K562 (cell line): ENCODE data around the gene KAZN. TPM values are rescaled to one million over a fixed set of nuclear protein-coding genes. Genes with fewer than 3 reads are reported as not detected.

Experiments used
- ATAC-seq: fragments of 200-7000 bp; cut with Tn5 transposase; 3 replicates; pipeline ENCODE4 v1.9.1; 2020; ENCODE audit warnings: moderate library complexity
- BruUV-seq: library from RNA; stranded (reverse); fragments of 400-500 nt; replicated peaks from 2 replicates; lab custom pipeline; 2021; lab: Mats Ljungman, UMichigan
- CTCF ChIA-PET: fragments of 300-600 bp; formaldehyde crosslinking; extraction: SDS; loops from one replicate; lab custom pipeline; 2021; ENCODE audit warnings: low intra/inter-chr PET ratio; lab: Yijun Ruan, JAX
- POLR2A ChIA-PET: fragments of 300-600, 350-650 bp; sonication (Branson Sonifier 250); formaldehyde crosslinking; extraction: SDS; loops from one replicate; lab custom pipeline; 2021; ENCODE audit warnings: antibody characterized with exemption, inconsistent platforms; lab: Yijun Ruan, JAX
- DNase-seq, 4 experiments: peaks; one replicate each; pipeline versions ENCODE4 v3.0.0 to v3.0.0-alpha.2; 2011 to 2018; ENCODE audit warnings: low spot score in 3 of 4, mixed read lengths in 3 of 4; ENCODE audit errors: extremely low read depth in 1 of 4
- FAIRE-seq: peaks from 2 replicates; lab custom pipeline; 2011; peaks lifted over from hg19 to GRCh38; lab: Jason Lieb, UNC
- H2AFZ ChIP-seq: 2 replicates; pipeline ENCODE4 v1.6.0; 2011; ENCODE audit warnings: low read depth, low read length, control low read depth, inconsistent platforms
- H3K27ac ChIP-seq: fragments of 200-600 bp; 3 replicates; pipeline ENCODE4 v1.8.0; 2011; ENCODE audit warnings: low read depth, mild to moderate bottlenecking, control low read depth, inconsistent platforms, low read length, moderate library complexity, mixed read lengths; ENCODE audit errors: extremely low read depth
- H3K27me3 ChIP-seq, 2 experiments: fragments of 300-600 bp in 1 of 2; 2 replicates in 1 of 2; 3 replicates in 1 of 2; pipeline versions ENCODE4 v1.6.0 to v1.8.0; 2011; ENCODE audit warnings: inconsistent platforms in 2 of 2, low read length in 2 of 2, mild to moderate bottlenecking in 1 of 2, mixed read lengths in 1 of 2, moderate library complexity in 1 of 2; ENCODE audit not compliant: control insufficient read depth in 2 of 2, insufficient read depth in 2 of 2
- H3K36me3 ChIP-seq: fragments of 300-600 bp; 3 replicates; pipeline ENCODE4 v1.8.0; 2011; ENCODE audit warnings: mild to moderate bottlenecking, low read length, inconsistent platforms; ENCODE audit not compliant: control insufficient read depth, insufficient read depth
- H3K4me1 ChIP-seq, 2 experiments: fragments of 200-600 bp in 1 of 2; replicated peaks in 1 of 2; 2 replicates in 1 of 2; 3 replicates in 1 of 2; pipeline versions ENCODE4 v1.5.1 to v1.8.0; 2011; ENCODE audit warnings: inconsistent platforms in 2 of 2, low read length in 2 of 2, mild to moderate bottlenecking in 1 of 2, mixed read lengths in 1 of 2, moderate library complexity in 1 of 2; ENCODE audit not compliant: control insufficient read depth in 2 of 2, insufficient read depth in 2 of 2
- H3K4me2 ChIP-seq: 2 replicates; pipeline ENCODE4 v1.6.1; 2011; ENCODE audit warnings: low read length, control low read depth, inconsistent platforms, mixed read lengths; ENCODE audit not compliant: insufficient read depth
- H3K4me3 ChIP-seq: fragments of 200-600 bp; sonication (generic), shearing (Covaris generic); 2 replicates; pipeline ENCODE4 v1.5.1; 2016; ENCODE audit warnings: control low read depth, inconsistent platforms
- H3K79me2 ChIP-seq: fragments of 200-600 bp; 3 replicates; pipeline ENCODE4 v1.8.0; 2011; ENCODE audit warnings: low read length, inconsistent platforms; ENCODE audit not compliant: control insufficient read depth, insufficient read depth
- H3K9ac ChIP-seq, 2 experiments: 2 replicates each; pipeline versions ENCODE4 v1.6.0 to v1.6.1; 2011; ENCODE audit warnings: low read depth in 2 of 2, low read length in 2 of 2, control low read depth in 1 of 2, inconsistent platforms in 1 of 2, mild to moderate bottlenecking in 1 of 2, mixed read lengths in 1 of 2; ENCODE audit not compliant: insufficient read depth in 1 of 2
- H3K9me1 ChIP-seq: one replicate; pipeline ENCODE4 v1.6.0; 2011; ENCODE audit warnings: inconsistent platforms, mild to moderate bottlenecking, low read length, moderate library complexity; ENCODE audit not compliant: control insufficient read depth, insufficient read depth
- H3K9me3 ChIP-seq: replicated peaks from 2 replicates; pipeline ENCODE4 v1.5.1; 2011; ENCODE audit warnings: low read depth, low read length, inconsistent platforms; ENCODE audit not compliant: control insufficient read depth, insufficient read depth
- H4K20me1 ChIP-seq: replicated peaks from 2 replicates; pipeline ENCODE4 v1.6.1; 2011; ENCODE audit warnings: low read length, inconsistent platforms, mixed read lengths; ENCODE audit not compliant: control insufficient read depth, insufficient read depth
- BHLHE40 ChIP-seq: IDR thresholded peaks from 2 replicates; pipeline ENCODE4 v1.6.1; 2011; ENCODE audit warnings: low read length, improper control_type of control experiment
- GTF2A2 ChIP-seq: IDR thresholded peaks from 2 replicates; pipeline ENCODE4 v1.6.1; 2016; ENCODE audit warnings: mild to moderate bottlenecking, missing genetic modification characterization, missing compliant biosample characterization
- TEAD4 ChIP-seq, 2 experiments: sonication (generic) in 1 of 2; formaldehyde crosslinking in 1 of 2; IDR thresholded peaks; 2 replicates each; pipeline versions ENCODE4 v1.6.1 to v1.8.0; 2012 to 2022; ENCODE audit warnings: borderline replicate concordance in 1 of 2, inconsistent platforms in 1 of 2, low read length in 1 of 2, mild to moderate bottlenecking in 1 of 2, missing genetic modification reagents in 1 of 2
- ZNF395 ChIP-seq: fragments of 200-800 bp; sonication (Bioruptor generic); IDR thresholded peaks from 2 replicates; pipeline ENCODE4 v1.6.1; 2017; ENCODE audit warnings: missing genetic modification characterization, missing compliant biosample characterization
- WGBS: fragments of 100-300 bp; shearing (Covaris generic); methylation state at CpG from one replicate; pipeline ENCODE4 v1.1.6; 2016; ENCODE audit warnings: low coverage, mixed read lengths; ENCODE audit not compliant: insufficient coverage; ENCODE audit errors: missing lambda C conversion rate; 5-methylcytosine and 5-hydroxymethylcytosine counted together
- in situ Hi-C: fragments of 300-500 bp; cut with MboI; formaldehyde crosslinking; loops from 4 replicates; pipeline ENCODE4 v1.15.0; 2018; ENCODE audit warnings: inconsistent platforms, mixed read lengths
- intact Hi-C: fragments of 100-400 bp; cut with micrococcal nuclease; formaldehyde crosslinking; loops from 2 replicates; pipeline ENCODE4 v1.14.2; 2022
- polyA plus RNA-seq, 8 experiments: library from polyadenylated mRNA; depleted of rRNA in 4 of 8; stranded (reverse) in 5 of 8; unstranded in 3 of 8; fragments of >200 nt; fragmentation: Nextera tagmentation in 2 of 8; fragmentation: Illumina TruSeq in 1 of 8; extraction: Ambion mirVana in 2 of 8; extraction: Trizol in 1 of 8; gene quantifications; 2 replicates each; pipeline versions ENCODE4 v1.2.1 to v1.2.3, GENCODE V29; 2011 to 2014; ENCODE audit warnings: inconsistent platforms in 1 of 8, missing spikeins in 1 of 8
- total RNA-seq, 7 experiments: library from RNA; depleted of rRNA in 6 of 7; stranded (reverse); fragments of >200 nt in 6 of 7; fragmentation: Illumina TruSeq in 2 of 7; extraction: Trizol in 2 of 7; gene quantifications; 2 replicates each; pipeline versions ENCODE4 v1.2.1 to v1.2.3, GENCODE V29; 2011 to 2021; ENCODE audit warnings: low replicate concordance in 1 of 7

KAZN gene
- total and polyA plus RNA-seq, 9 of the 15 experiments (the other 6 are each of a cell fraction or from before 2014, with no cell fraction given): 2.1 to 21.6 (median 5.4) TPM

GRCh38 chr1:14907416-14907815 lies 308.9 kb downstream of the KAZN start:
- BruUV-seq: no TSS peak
- H3K9me3 ChIP-seq: no peaks in the 10 kb centered on the region
- intact Hi-C loops: no loop called here
- no peaks in the 10 kb centered on the region for H3K4me1 ChIP-seq
- TF ChIP-seq GTF2A2 (no peak), TEAD4 (IDR thresholded peaks at IDR 0.05; ENCODE audit: low read length) (no peak), TEAD4 (CRISPR knock-in tag; IDR thresholded peaks at IDR 0.05; ENCODE audit: borderline replicate concordance) (no peak), ZNF395 (CRISPR knock-in tag) (no peak), BHLHE40 (no peak)
- ChIA-PET POLR2A (interaction anchor here (0.6 to 1.5 kb wide), 3 partner anchors 8 to 130 kb away, joined by 3 to 5 read pairs (median 3); no protein-coding TSS in a partner anchor), CTCF (no interaction called here)
- FAIRE-seq: no peak
- ATAC-seq: no peak
- peaks cover 4 to 21% of the 10 kb centered on the region in 2 experiments; a peak in 3 of 5 replicates for H3K27me3 ChIP-seq
- no peak overlapping the region for H3K4me3 ChIP-seq
- H3K9me1 ChIP-seq: no peaks in the 10 kb centered on the region
- H3K4me2 ChIP-seq: no peak overlapping the region
- no peak for DNase-seq
- no peaks in the 10 kb centered on the region for H3K36me3 ChIP-seq
- H3K9ac ChIP-seq: no peak overlapping the region
- in situ Hi-C loops: no loop called here
- H3K79me2 ChIP-seq: no peaks in the 10 kb centered on the region
- WGBS: 22% methylated on average over 5 of the region's 5 CpGs
- H4K20me1 ChIP-seq: peaks cover 3% of the 10 kb centered on the region
- H3K27ac ChIP-seq: no peak overlapping the region
- no peak overlapping the region for H2AFZ ChIP-seq
